B cell (primary cell): ENCODE measurements around the gene TUNAR.

ENCODE experiments used
- EZH2 ChIP-seq: IDR thresholded peaks from 2 replicates; pipeline ENCODE4 v1.6.1; 2012; ENCODE audit warnings: borderline replicate concordance, low read depth, mild to moderate bottlenecking, moderate library complexity, low read length; ENCODE audit not compliant: insufficient read depth, poor library complexity, severe bottlenecking
- TF ChIP-seq, protein P1 (sequence below): fragments of 200-600 bp; IDR thresholded peaks from one replicate; pipeline ENCODE4 v1.8.0; 2022; ENCODE audit warnings: antibody characterized with exemption, mild to moderate bottlenecking

DNA sequence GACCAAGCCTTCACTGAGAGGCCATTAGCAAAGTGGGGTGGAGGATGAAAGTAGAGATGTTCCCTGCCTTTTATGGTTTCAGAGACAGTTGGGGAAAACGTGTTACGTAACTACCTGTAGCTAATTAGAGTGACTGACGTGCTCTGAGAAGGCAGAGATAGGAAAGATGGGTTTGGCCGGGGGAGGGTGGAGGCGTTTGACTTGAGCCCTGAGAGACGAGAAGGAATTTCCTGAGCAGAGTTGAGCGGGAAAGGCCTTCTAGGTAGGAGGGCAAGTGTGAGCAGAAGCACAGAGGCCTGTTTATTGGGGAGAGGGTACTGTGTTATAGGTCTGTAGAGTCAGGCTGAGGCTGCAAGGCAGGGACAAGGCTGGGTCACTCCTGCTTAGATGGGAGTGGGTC is 8.6 kb downstream of the TUNAR start:
- TF ChIP-seq, protein P1, sequence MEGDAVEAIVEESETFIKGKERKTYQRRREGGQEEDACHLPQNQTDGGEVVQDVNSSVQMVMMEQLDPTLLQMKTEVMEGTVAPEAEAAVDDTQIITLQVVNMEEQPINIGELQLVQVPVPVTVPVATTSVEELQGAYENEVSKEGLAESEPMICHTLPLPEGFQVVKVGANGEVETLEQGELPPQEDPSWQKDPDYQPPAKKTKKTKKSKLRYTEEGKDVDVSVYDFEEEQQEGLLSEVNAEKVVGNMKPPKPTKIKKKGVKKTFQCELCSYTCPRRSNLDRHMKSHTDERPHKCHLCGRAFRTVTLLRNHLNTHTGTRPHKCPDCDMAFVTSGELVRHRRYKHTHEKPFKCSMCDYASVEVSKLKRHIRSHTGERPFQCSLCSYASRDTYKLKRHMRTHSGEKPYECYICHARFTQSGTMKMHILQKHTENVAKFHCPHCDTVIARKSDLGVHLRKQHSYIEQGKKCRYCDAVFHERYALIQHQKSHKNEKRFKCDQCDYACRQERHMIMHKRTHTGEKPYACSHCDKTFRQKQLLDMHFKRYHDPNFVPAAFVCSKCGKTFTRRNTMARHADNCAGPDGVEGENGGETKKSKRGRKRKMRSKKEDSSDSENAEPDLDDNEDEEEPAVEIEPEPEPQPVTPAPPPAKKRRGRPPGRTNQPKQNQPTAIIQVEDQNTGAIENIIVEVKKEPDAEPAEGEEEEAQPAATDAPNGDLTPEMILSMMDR, result no peak
- TF ChIP-seq EZH2, result no peak
